Stimulated activated CD4-positive, alpha-beta T cell treated with anti-CD3 and anti-CD28 coated beads, TNF-alpha, amount 100 ng/mL, for 4 hours (primary cell): ENCODE data around the gene HLA-DOB.

Experiments
- DNase-seq, 3 experiments: peaks; one replicate each; pipeline ENCODE4 v3.0.0-alpha.2; 2020; ENCODE audit warnings: low read depth in 3 of 3

Gene HLA-DOB

GRCh38 chr6:32843979-32844838, 27.4 kb upstream of the HLA-DOB start, which contains the start of gene PSMB8:
Gene PSMB8, minus strand, starts transcription at chr6:32844047. Its CDS starts 51 bp downstream, at chr6:32843996.
- peak; percentile 94 to 99 (median 96) for DNase-seq

- DNase-seq: no peak
These were observed 26.7 kb upstream of the HLA-DOB start for GRCh38 chr6:32843331-32843978.

GRCh38 chr6:32842690-32843089, 25.9 kb upstream of the HLA-DOB start:
- DNase-seq: no peak

GRCh38 chr6:32842021-32842650, 25.3 kb upstream of the HLA-DOB start:
- DNase-seq: no peak

- DNase-seq: no peak
These were observed 23.9 kb upstream of the HLA-DOB start for GRCh38 chr6:32840604-32841246.

GRCh38 chr6:32839356-32839755, 22.6 kb upstream of the HLA-DOB start:
- DNase-seq: no peak

GRCh38 chr6:32838114-32838958, 21.5 kb upstream of the HLA-DOB start, which contains the start of gene TAP2:
Gene TAP2, minus strand, starts transcription at chr6:32838739. Its CDS starts 506 bp downstream, at chr6:32838233.
- DNase-seq: peak; percentile 95 to 98 (median 95)

- no peak for DNase-seq
These were observed 20.9 kb upstream of the HLA-DOB start for GRCh38 chr6:32837651-32838113.

- DNase-seq: no peak
These were observed 20.1 kb upstream of the HLA-DOB start for GRCh38 chr6:32836873-32837272.

GRCh38 chr6:32835167-32835893, 18.5 kb upstream of the HLA-DOB start:
- DNase-seq: no peak

- DNase-seq: no peak
These were observed 16.9 kb upstream of the HLA-DOB start for GRCh38 chr6:32833664-32834063.

- DNase-seq: no peak
These were observed 15.7 kb upstream of the HLA-DOB start for GRCh38 chr6:32832535-32832934.

- no peak for DNase-seq
These were observed 14.1 kb upstream of the HLA-DOB start for GRCh38 chr6:32830936-32831335.

GRCh38 chr6:32830017-32830416, 13.2 kb upstream of the HLA-DOB start:
- no peak for DNase-seq

- DNase-seq: no peak
These were observed 12.7 kb upstream of the HLA-DOB start for GRCh38 chr6:32829495-32829894.

- no peak for DNase-seq
These were observed 10.2 kb upstream of the HLA-DOB start for GRCh38 chr6:32827025-32827424.

- DNase-seq: no peak
These were observed 9.2 kb upstream of the HLA-DOB start for GRCh38 chr6:32825966-32826365.

GRCh38 chr6:32819729-32820128, 2.9 kb upstream of the HLA-DOB start:
- no peak for DNase-seq

GRCh38 chr6:32818867-32819266, 2.1 kb upstream of the HLA-DOB start:
- no peak for DNase-seq

GRCh38 chr6:32815996-32816395, 806 bp downstream of the HLA-DOB start:
- DNase-seq: no peak
